HG03457 (cell line): Measurements from ENCODE around the gene DEF6.

ENCODE experiments used
- ATAC-seq: cut with Tn5 transposase; IDR thresholded peaks from one replicate; pipeline ENCODE4 v1.9.1; 2021; ENCODE audit warnings: moderate number of reproducible peaks; ENCODE audit not compliant: unreplicated experiment

The DEF6 gene

DNA sequence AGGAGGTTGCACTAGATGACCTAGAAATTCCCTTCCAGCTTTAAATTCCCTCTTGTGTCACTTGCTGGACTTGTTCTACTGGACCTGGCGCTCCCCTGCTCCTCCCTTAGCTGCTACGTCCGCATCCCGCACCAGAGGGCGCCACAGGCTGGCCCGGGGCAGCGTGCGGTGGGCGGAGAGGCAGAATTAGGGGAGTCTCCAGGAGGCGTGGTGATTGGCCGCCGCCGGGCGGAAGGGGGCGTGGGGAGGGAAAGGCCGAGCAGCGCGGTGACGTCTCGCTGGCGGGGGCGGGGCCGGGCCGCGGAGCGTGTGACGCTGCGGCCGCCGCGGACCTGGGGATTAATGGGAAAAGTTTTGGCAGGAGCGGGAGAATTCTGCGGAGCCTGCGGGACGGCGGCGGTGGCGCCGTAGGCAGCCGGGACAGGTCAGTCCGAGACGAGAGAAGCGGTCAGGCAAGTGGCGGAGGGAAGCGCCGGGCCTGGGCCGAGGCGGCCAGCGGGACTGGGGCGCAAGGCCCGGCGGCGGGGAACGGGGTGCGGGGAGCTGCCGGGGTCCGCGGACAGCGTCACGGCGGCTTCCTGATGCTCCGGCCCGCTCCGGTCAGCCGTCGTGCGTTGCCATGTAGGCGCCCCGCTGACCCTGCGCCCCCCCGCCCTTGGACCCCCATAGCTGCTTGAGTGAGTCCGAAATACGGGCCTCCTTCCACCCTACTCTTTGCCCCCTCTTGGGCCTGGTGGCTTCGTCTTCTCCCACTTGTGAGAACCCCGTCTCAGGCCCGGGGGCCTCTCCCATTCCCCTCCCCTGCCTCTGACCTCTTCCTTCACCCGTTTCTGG, 44.9 kb downstream of the DEF6 start, which contains the start of gene PPARD:
PPARD (plus strand) TSS at position 301 of the 834 bp plus-strand sequence. CDS start 68,530 bp downstream, outside the sequence.
- ATAC-seq = peak; percentile 88

DNA sequence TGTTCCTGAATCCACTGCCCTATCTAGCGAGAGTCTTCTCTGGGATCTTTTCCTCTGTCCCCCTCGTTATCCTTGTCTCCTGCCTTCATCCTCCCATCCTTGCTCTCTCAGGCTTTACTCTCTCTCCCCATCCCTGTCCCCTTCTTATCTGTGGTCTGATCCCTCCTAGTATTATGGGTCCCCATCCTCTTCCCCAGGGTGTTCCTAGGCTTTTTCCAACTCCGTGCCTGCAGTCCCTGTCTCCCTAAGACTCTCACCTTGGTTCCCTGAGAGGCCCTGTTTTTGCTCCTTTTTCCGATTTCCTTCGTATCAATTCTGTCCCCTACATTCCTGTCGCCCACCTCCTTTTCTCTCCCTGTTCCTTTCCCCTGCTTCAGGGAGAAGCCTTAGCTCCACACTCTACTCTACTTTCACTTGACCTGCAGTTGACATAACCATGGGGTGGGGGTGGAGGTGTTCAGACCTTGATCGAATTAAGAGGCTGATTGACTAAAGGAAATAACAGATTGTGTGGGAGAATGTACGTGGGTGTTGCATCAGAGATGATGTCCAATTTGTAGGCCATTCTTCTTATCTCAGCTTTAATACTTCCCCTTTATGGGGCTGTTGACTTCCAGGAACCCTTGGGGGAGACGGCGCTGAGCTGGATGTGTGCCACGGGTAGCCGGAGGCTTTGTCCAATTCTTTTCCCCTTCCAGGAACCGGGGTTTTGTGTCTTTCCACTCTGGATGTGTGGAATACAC, 45.6 kb downstream of the DEF6 start:
- ATAC-seq = no peak

DNA sequence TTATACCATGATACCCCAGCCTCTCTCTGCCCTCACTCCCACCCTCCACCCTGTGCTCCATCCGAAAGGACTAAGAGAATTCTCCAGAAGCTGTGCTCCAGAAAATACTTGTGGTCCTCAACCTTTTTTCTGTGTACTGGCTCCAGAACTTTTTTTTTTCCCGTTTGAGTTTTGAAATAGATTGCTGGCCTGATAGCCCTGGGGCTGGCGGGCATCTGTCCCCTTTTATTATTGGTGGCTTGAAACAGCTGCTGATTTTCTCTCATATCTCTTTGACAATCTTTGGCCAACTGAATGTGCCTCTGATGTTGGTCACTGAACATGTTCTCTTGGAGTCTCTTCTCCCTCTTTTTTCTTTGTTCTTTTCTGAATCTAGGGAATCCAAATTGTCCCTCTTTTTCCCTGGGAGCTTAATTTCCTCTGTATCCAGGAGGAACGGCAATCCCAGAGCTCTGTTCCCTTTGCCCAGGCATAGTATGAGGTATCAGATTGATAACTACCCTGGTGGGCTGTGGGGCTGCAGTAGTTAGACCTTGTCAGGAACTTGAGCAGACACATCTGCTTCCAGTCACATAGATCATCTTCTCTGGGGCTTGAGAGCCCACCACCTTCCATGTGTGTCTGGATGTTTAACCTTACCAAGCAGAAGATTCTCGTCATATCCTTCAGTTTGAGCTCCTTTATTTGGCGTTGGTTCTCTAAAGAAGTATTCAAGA, 46.4 kb downstream of the DEF6 start:
- ATAC-seq = no peak

- no peak for ATAC-seq
These were observed 53.8 kb downstream of the DEF6 start for GRCh38 chr6:35351422-35351821.

- ATAC-seq = no peak
These were observed 55.1 kb downstream of the DEF6 start for GRCh38 chr6:35352735-35353134.

DNA sequence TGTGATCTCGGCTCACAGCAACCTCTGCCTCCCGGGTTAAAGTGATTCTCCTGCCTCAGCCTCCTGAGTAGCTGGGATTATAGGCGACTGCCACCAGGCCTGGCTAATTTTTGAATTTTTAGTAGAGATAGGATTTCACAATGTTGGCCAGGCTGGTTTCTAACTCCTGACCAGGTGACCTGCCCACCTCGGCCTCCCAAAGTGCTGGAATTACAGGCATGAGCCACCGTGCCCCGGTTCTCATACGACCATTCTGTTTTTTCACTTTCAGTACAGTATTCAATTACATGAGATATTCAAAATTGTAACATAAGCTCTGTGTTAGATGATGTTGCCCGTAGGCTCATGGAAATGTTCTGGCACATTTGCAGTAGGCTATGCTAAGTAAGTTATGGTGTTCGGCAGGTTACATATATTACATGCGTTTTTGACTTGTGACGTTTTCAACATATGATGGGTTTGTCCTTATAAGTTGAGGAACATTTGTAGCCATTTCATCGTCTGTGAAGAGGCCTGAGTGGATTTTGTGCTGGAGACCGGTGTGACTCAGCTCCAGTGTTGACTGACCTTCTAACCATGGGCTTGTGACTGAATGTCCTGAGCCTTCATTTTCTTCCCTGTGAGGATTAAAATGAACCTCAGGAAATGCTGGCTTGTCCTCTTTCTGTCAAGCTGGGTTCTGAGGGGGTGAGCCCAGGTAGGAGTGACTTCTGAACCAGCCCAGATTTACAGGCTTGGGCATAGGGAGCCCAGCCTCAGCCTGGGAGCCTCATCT, 56.9 kb downstream of the DEF6 start:
- no peak for ATAC-seq

DNA sequence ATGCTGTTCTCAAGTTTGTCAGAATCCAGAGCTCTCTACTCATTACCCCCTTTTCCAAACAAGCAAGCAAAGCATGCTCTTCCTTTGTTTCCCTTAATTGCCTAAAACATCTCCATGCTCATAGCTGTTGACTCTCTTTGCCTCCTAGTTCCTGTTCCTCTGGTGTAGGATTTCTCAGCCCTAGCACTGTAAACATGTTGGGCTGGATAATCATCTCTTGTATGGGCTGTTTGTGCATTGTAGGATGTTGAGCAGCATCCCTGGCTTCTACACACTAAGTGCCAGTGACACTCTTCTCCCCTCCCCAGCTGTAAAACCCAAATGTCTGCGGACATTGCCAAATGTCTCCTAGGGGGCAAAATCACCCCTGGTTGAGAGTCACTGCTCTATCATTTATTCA, 58.8 kb downstream of the DEF6 start:
- ATAC-seq = no peak

DNA sequence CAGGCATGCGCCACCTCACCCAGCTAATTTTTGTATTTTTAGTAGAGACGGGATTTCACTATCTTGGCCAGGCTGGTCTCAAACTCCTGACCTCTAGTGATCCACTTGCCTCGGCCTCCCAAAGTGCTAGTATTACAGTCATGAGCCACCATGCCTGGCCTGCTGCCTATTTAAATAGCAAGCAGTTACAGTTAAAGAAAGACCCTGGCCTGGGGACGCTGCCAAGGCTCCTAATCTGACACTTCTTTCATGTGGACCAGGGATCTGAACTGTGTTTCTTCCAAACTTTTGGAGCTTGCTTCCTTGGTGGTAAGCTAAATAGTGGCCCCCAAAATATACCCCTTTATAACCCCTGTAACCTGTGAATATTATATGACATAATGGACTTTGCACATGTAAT, 60.1 kb downstream of the DEF6 start:
- no peak for ATAC-seq

- ATAC-seq = no peak
These were observed 60.5 kb downstream of the DEF6 start for GRCh38 chr6:35358086-35358485.

- ATAC-seq = no peak
These were observed 61.7 kb downstream of the DEF6 start for GRCh38 chr6:35359346-35359743.

DNA sequence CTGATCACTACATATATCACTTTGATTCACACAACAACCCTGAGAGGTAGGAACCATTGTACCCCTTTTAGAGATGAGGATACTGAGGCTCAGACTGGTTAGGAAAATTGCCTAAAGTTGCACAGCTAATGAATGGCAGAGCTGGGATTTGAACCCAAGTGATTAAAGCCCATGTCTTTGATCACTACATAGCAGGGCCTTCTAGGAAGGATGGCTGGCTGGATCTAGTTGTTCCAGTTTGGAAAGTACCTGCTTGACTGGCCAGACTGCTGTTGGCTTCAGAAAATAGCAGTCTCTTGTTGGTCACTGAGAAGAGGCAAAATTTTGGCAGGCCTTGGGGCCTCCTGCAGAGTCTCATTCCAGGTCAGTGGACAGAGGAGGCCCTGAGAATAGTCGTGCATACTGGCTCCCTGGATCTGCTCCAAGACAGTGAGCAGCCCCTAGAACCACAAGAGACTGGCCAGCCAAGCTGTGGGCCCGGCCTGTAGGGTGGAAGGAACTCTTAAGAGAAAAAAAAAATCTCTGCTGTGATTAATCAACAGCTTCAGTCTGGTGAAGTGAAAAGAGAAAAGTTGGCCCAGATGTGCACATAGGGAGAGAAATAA, 62.2 kb downstream of the DEF6 start:
- ATAC-seq = no peak

DNA sequence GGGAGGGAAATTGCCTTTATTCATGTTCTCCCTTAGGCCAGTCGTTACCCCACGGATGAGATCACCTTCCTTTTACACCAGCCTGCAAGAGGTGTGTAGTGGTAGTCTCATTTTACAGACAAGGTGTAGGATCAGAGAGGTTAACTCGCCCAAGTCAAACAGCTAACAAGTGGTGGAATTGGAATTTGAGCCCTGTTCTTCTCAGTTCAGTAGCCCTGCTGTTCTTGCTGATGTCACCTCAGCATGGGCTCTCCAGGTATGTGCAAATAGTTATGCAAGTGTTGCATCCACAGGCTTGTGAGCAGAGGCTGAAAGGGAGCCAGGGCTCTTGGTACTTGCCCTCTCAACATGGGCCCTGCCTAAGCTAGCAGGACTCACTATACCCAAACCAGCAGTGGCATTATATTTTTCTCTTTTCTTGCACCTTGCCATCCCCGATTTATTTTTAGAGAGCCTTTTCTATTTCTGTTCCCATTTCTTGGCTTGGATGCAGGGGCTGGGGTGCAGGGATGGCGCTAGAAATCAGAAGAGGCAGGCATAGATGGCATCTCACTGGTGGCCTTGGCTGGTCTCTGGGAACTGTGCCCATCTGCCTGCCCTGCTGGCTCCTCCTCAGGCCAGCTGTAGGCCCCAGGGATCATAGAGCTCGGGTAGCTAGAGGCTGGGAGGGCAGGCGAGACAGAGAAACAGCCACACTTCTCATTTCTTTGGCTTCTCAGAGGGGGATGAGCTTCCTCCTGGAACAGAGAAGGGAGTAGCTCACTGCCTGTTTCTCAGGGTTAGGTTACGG, 62.9 kb downstream of the DEF6 start:
- no peak for ATAC-seq

GRCh38 chr6:35362200-35362599, 64.6 kb downstream of the DEF6 start:
- no peak for ATAC-seq

- ATAC-seq = no peak
These were observed 65.7 kb downstream of the DEF6 start for GRCh38 chr6:35363293-35363750.

DNA sequence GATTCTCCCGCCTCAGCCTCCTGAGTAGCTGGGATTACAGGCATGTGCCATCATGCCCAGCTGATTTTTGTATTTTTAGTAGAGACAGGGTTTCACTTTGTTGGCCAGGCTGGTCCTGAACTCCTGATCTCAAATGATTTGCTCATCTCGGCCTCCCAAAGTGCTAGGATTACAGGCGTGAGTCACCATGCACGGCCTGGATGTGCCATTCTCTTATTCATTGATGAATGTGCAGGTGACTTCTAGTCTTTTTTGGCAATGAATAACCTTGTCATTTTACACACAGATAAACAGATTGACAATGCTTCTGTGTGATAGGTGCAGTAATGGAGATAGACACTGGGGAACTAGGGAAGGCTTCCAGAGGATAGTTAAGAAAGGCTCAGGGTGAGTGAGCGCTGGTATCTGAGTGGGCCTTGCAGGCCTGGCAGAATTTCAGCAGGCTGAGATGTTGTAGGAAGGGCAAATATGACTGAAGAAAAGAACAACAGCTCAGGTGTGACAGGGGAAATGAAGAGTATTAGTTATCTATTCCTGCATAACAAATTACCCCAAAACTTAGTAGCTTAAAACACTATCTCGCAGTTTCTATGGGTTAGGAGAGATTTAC, 68.1 kb downstream of the DEF6 start:
- no peak for ATAC-seq

DNA sequence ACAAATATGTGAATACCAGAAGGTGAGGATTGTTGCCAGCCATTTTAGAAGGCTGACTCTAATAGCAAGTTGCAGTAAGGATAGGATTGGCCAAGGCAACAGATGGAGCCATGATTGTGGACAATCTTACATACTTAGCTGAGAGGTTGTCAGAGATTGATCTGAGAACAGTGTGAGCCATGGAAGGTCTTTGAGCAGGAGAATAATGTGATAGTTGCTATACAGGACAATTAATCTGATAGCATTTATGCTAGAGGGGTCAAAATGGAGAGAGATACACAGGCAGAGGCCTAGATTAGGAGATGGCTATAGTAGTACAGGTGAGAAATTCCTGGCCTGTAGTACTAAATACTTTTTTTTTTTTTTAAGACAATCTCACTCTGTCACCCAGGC, 68.6 kb downstream of the DEF6 start:
- no peak for ATAC-seq

GRCh38 chr6:35367646-35368037, 70.0 kb downstream of the DEF6 start:
- no peak for ATAC-seq

DNA sequence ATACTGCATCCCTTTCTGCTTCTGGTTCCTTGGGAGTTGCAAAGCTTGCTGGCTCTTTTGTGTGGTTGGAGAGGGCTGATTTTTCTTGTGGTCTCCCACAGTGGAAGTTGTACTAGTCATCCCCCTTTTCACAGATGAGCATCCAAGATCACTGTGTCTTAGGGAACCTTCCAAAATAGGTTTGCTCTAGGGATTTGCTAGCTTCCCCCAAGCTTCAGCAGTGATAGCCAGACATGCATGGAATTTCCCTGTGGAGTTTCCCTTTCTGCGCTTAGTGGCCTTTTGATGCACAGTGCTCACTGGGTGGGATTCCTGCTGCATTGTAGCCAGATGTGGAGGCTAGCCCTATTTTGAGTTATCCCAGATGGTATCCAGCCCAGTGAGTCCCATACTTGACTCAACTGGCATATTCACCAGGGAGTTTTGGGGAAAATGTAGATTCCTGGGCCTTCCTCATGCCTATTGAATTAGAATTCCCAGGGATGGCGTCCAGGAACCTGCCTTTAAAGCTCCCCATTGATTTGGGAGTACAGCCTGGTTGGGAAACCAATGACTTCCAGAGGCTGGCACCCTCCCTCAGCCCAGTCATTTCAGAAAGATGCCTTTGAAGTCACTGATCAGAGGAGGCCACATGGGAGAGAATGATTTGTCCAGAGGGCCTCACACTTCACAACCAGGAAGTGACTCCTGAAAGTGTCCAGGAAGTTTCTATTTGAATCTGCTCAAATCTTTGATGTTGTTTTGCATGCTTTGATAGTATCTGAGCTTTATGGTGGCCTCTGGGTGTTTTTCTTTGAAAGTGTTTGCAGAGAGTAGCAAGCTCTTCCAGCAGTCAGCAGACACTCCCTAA, 70.6 kb downstream of the DEF6 start:
- ATAC-seq = no peak
